HepG2 (cell line): ENCODE data around the gene OST4. TPM values are rescaled to one million over a fixed set of nuclear protein-coding genes. Genes with fewer than 3 reads are reported as not detected.
A peak's percentile ranks its signal among the peaks of the same experiment; 100 is the strongest.

ENCODE experiments used
- ARNT2 ChIP-seq: sonication (generic); formaldehyde crosslinking; IDR thresholded peaks from 2 replicates; pipeline ENCODE4 v1.8.0; 2022; ENCODE audit warnings: mild to moderate bottlenecking, low read depth, missing genetic modification reagents, moderate library complexity
- ARNTL ChIP-seq: sonication (generic); formaldehyde crosslinking; IDR thresholded peaks from 2 replicates; pipeline ENCODE4 v1.4.0; 2020; ENCODE audit warnings: mild to moderate bottlenecking, missing genetic modification reagents
- ETV6 ChIP-seq: sonication (generic); formaldehyde crosslinking; conservative IDR thresholded peaks from 2 replicates; pipeline ENCODE4 v1.4.0; 2020; ENCODE audit warnings: missing genetic modification reagents
- FOXA3 ChIP-seq: IDR thresholded peaks from 2 replicates; pipeline ENCODE4 v1.6.1; 2016; ENCODE audit warnings: missing genetic modification reagents, missing compliant biosample characterization
- IKZF4 ChIP-seq: sonication (generic); formaldehyde crosslinking; IDR thresholded peaks from 2 replicates; pipeline ENCODE4 v1.5.1; 2020; ENCODE audit warnings: borderline replicate concordance, mild to moderate bottlenecking, low read depth, missing genetic modification reagents; ENCODE audit errors: not compliant biosample characterization
- MXD4 ChIP-seq: IDR thresholded peaks from 2 replicates; pipeline ENCODE4 v1.6.1; 2016; ENCODE audit warnings: mild to moderate bottlenecking, missing biosample characterization, missing genetic modification reagents
- NR1H2 ChIP-seq: sonication (generic); formaldehyde crosslinking; IDR thresholded peaks from 2 replicates; pipeline ENCODE4 v1.8.1; 2022; ENCODE audit warnings: low read depth, missing genetic modification reagents, borderline replicate concordance
- PAXIP1 ChIP-seq: sonication (generic); formaldehyde crosslinking; conservative IDR thresholded peaks from 2 replicates; pipeline ENCODE4 v1.4.0; 2020; ENCODE audit warnings: mild to moderate bottlenecking, missing genetic modification reagents, moderate library complexity
- PHF5A ChIP-seq: IDR thresholded peaks from one replicate; pipeline ENCODE4 v1.6.1; 2018; ENCODE audit warnings: low read depth, missing genetic modification reagents; ENCODE audit not compliant: unreplicated experiment
- SP5 ChIP-seq: IDR thresholded peaks from 2 replicates; pipeline ENCODE4 v1.6.1; 2016; ENCODE audit warnings: low read depth, borderline replicate concordance
- ZNF160 ChIP-seq: sonication (generic); formaldehyde crosslinking; IDR thresholded peaks from 2 replicates; pipeline ENCODE4 v1.8.0; 2022; ENCODE audit warnings: mild to moderate bottlenecking, inconsistent platforms, missing genetic modification reagents
- ZNF274 ChIP-seq: sonication (generic); formaldehyde crosslinking; IDR thresholded peaks from 2 replicates; pipeline ENCODE4 v1.5.1; 2020; ENCODE audit warnings: mild to moderate bottlenecking, missing genetic modification reagents
- ZNF331 ChIP-seq: sonication (generic); formaldehyde crosslinking; IDR thresholded peaks from 2 replicates; pipeline ENCODE4 v1.4.0; 2020; ENCODE audit warnings: missing genetic modification reagents
- ZNF350 ChIP-seq: sonication (generic); formaldehyde crosslinking; IDR thresholded peaks from 2 replicates; pipeline ENCODE4 v1.4.0; 2020; ENCODE audit warnings: mild to moderate bottlenecking, low read depth, missing genetic modification reagents, borderline replicate concordance
- ZNF451 ChIP-seq: sonication (generic); formaldehyde crosslinking; IDR thresholded peaks from 2 replicates; pipeline ENCODE4 v1.5.0; 2020; ENCODE audit warnings: mild to moderate bottlenecking, missing genetic modification reagents
- ZNF513 ChIP-seq: sonication (generic); formaldehyde crosslinking; conservative IDR thresholded peaks from 2 replicates; pipeline ENCODE4 v1.5.0; 2020; ENCODE audit warnings: missing genetic modification reagents
- ZNF546 ChIP-seq: sonication (generic); formaldehyde crosslinking; conservative IDR thresholded peaks from 2 replicates; pipeline ENCODE4 v1.8.1; 2023; ENCODE audit warnings: mild to moderate bottlenecking, missing genetic modification reagents
- ZNF567 ChIP-seq: sonication (generic); formaldehyde crosslinking; IDR thresholded peaks from 2 replicates; pipeline ENCODE4 v1.8.1; 2023; ENCODE audit warnings: mild to moderate bottlenecking, missing genetic modification reagents, borderline replicate concordance
- polyA plus RNA-seq, 8 experiments: library from polyadenylated mRNA; depleted of rRNA in 3 of 8; stranded (reverse) in 7 of 8; unstranded in 1 of 8; fragments of >200 nt; fragmentation: Illumina TruSeq in 4 of 8; extraction: Trizol in 4 of 8; gene quantifications; 2 replicates each; pipeline versions ENCODE4 v1.2.1 to v1.2.3, GENCODE V29; 2011 to 2016; ENCODE audit warnings: low read depth in 4 of 8, missing spikeins in 1 of 8, mixed read lengths in 1 of 8; ENCODE audit not compliant: insufficient read depth in 1 of 8
- total RNA-seq, 5 experiments: library from RNA; depleted of rRNA; stranded (reverse); fragments of >200 nt; fragmentation: Illumina TruSeq; extraction: Trizol; gene quantifications; 2 replicates each; pipeline ENCODE4 v1.2.3, GENCODE V29; 2016; ENCODE audit warnings: low read depth in 1 of 5
- TF ChIP-seq, protein P1 (sequence below): sonication (generic); formaldehyde crosslinking; IDR thresholded peaks from 2 replicates; pipeline ENCODE4 v1.5.0; 2020; ENCODE audit warnings: missing genetic modification reagents
- TF ChIP-seq, protein P2 (sequence below): sonication (generic); formaldehyde crosslinking; IDR thresholded peaks from 2 replicates; pipeline ENCODE4 v1.4.0; 2020; ENCODE audit warnings: mild to moderate bottlenecking, missing genetic modification reagents

The OST4 gene
- total and polyA plus RNA-seq, 2 of the 13 experiments (the other 11 are each of a cell fraction or from before 2014, with no cell fraction given): 498 to 584 TPM

DNA sequence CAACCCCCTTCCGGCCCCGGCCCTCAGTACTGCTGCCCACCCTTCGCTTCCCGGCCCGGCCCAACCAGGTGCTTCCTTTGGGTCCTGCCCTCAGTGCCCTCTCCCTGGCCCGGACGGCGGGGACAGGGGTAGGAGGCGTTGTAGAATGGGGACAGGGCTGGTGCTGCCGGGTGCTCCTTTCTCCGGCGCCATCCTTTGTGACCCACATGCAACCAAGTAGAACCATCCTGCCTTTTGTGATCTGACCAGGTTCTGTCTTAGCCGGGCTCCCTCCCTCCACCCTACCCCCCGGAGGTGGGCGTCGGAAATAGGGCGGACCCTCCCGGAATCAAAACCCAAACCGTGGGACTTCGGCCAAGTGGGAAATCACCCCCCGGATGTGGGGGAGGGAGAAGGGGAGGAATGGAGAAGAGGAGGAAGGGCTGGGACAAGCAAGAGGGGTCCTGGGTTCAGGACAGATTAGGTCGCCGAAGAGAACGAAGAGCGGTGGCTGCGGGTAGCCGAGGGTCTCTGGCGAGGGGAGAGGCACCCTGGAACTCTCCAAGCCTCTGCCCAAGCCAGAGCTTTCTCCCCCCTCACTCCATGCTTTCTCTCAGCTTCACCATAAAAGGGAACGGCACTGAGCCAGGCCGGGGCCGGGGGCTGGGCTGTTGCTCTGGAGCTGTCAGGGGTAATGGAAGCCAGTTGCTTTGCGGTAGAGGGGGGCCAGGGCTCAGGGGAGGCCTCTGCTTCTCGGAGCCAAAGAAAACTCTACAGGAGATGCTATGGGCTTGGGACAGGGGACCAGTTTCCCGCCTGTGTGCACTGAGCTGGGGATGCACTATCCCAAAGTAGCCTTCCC, 756 bp upstream of the OST4 start (continued):
- TF ChIP-seq ZNF513 (CRISPR knock-in tag) (no peak), MXD4 (CRISPR knock-in tag) (no peak), ZNF331 (CRISPR knock-in tag) (no peak), IKZF4 (CRISPR knock-in tag) (no peak), ARNTL (CRISPR knock-in tag) (no peak), ZNF350 (CRISPR knock-in tag) (no peak), PHF5A (CRISPR knock-in tag) (no peak), FOXA3 (no peak), PAXIP1 (CRISPR knock-in tag) (0 out of 2 replicates have a peak, but pooled peaks have one; percentile 7), NR1H2 (CRISPR knock-in tag) (no peak), ZNF451 (no peak), ZNF546 (CRISPR knock-in tag) (no peak; the same call in 1 of the 2 replicates), SP5 (CRISPR knock-in tag) (no peak), ARNT2 (CRISPR knock-in tag) (no peak), ZNF160 (CRISPR knock-in tag) (peak; percentile 23; the same call in 1 of the 2 replicates), ZNF567 (CRISPR knock-in tag) (no peak), ETV6 (no peak), ZNF274 (no peak; the same call in 1 of the 2 replicates)
- TF ChIP-seq, protein P1, sequence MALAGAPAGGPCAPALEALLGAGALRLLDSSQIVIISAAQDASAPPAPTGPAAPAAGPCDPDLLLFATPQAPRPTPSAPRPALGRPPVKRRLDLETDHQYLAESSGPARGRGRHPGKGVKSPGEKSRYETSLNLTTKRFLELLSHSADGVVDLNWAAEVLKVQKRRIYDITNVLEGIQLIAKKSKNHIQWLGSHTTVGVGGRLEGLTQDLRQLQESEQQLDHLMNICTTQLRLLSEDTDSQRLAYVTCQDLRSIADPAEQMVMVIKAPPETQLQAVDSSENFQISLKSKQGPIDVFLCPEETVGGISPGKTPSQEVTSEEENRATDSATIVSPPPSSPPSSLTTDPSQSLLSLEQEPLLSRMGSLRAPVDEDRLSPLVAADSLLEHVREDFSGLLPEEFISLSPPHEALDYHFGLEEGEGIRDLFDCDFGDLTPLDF: 0 out of 2 replicates have a peak, but pooled peaks have one; percentile 0
- TF ChIP-seq, protein P2, sequence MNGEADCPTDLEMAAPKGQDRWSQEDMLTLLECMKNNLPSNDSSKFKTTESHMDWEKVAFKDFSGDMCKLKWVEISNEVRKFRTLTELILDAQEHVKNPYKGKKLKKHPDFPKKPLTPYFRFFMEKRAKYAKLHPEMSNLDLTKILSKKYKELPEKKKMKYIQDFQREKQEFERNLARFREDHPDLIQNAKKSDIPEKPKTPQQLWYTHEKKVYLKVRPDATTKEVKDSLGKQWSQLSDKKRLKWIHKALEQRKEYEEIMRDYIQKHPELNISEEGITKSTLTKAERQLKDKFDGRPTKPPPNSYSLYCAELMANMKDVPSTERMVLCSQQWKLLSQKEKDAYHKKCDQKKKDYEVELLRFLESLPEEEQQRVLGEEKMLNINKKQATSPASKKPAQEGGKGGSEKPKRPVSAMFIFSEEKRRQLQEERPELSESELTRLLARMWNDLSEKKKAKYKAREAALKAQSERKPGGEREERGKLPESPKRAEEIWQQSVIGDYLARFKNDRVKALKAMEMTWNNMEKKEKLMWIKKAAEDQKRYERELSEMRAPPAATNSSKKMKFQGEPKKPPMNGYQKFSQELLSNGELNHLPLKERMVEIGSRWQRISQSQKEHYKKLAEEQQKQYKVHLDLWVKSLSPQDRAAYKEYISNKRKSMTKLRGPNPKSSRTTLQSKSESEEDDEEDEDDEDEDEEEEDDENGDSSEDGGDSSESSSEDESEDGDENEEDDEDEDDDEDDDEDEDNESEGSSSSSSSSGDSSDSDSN: no peak; the same call in 1 of the 2 replicates
